K562 (cell line): ENCODE measurements around the gene LBHD2. TPM values are rescaled to one million over a fixed set of nuclear protein-coding genes. Genes with fewer than 3 reads are reported as not detected.
A peak's percentile ranks its signal among the peaks of the same experiment; 100 is the strongest.

Experiments used
- CBFA2T2 ChIP-seq: fragments of 450-650 bp; conservative IDR thresholded peaks from 2 replicates; pipeline ENCODE4 v1.6.1; 2017; ENCODE audit warnings: mild to moderate bottlenecking
- CREM ChIP-seq: IDR thresholded peaks from 2 replicates; pipeline ENCODE4 v1.6.1; 2014; ENCODE audit warnings: antibody characterized with exemption, low read depth
- CTBP1 ChIP-seq: fragments of 450-650 bp; IDR thresholded peaks from 2 replicates; pipeline ENCODE4 v1.6.1; 2016; ENCODE audit warnings: borderline replicate concordance
- ELF4 ChIP-seq: fragments of 450-650 bp; formaldehyde crosslinking; IDR thresholded peaks from 2 replicates; pipeline ENCODE4 v1.4.0; 2022; ENCODE audit warnings: missing genetic modification characterization
- ELK3 ChIP-seq: fragments of 450-650 bp; formaldehyde crosslinking; IDR thresholded peaks from 2 replicates; pipeline ENCODE4 v1.4.0; 2020; ENCODE audit warnings: mild to moderate bottlenecking
- EWSR1 ChIP-seq: fragments of 450-650 bp; IDR thresholded peaks from 2 replicates; pipeline ENCODE4 v1.6.1; 2018; ENCODE audit warnings: borderline replicate concordance, mild to moderate bottlenecking, low read depth, moderate library complexity; ENCODE audit not compliant: partially characterized antibody
- FOXK1 ChIP-seq: sonication (generic); formaldehyde crosslinking; IDR thresholded peaks from 2 replicates; pipeline ENCODE4 v1.8.0; 2022; ENCODE audit warnings: missing genetic modification reagents, mild to moderate bottlenecking, borderline replicate concordance
- GABPA ChIP-seq: fragments of 200-800 bp; sonication (Bioruptor generic); conservative IDR thresholded peaks from 2 replicates; pipeline ENCODE4 v1.6.1; 2016; ENCODE audit warnings: low read depth, missing genetic modification characterization, missing compliant biosample characterization
- HMG20A ChIP-seq: fragments of 450-650 bp; formaldehyde crosslinking; conservative IDR thresholded peaks from 2 replicates; pipeline ENCODE4 v1.4.0; 2020; ENCODE audit warnings: mild to moderate bottlenecking, mixed read lengths
- ILF3 ChIP-seq: fragments of 450-650 bp; IDR thresholded peaks from 2 replicates; pipeline ENCODE4 v1.6.1; 2018; ENCODE audit warnings: antibody characterized with exemption, mild to moderate bottlenecking, moderate library complexity, borderline replicate concordance
- JUN ChIP-seq, 2 experiments: sonication (generic) in 1 of 2; formaldehyde crosslinking in 1 of 2; IDR thresholded peaks; 2 replicates each; pipeline versions ENCODE4 v1.6.1 to v1.8.0; 2012 to 2022; ENCODE audit warnings: borderline replicate concordance in 2 of 2, mild to moderate bottlenecking in 2 of 2, improper control_type of control experiment in 1 of 2, low read depth in 1 of 2, low read length in 1 of 2, missing genetic modification reagents in 1 of 2
- JUND ChIP-seq, 2 experiments: IDR thresholded peaks; 2 replicates in 1 of 2; 3 replicates in 1 of 2; pipeline ENCODE4 v1.6.1; 2011; ENCODE audit warnings: borderline replicate concordance in 2 of 2, low read depth in 2 of 2, low read length in 2 of 2, improper control_type of control experiment in 1 of 2, missing biosample characterization in 1 of 2, missing genetic modification characterization in 1 of 2, missing genetic modification reagents in 1 of 2
- LCOR ChIP-seq: sonication (generic); formaldehyde crosslinking; IDR thresholded peaks from 2 replicates; pipeline ENCODE4 v1.8.0; 2022; ENCODE audit warnings: mild to moderate bottlenecking, missing genetic modification reagents
- MECOM ChIP-seq: fragments of 250-450 bp; sonication (Bioruptor Pico); IDR thresholded peaks from 2 replicates; pipeline ENCODE4 v1.8.0; 2022; ENCODE audit warnings: inconsistent platforms
- MED1 ChIP-seq: sonication (generic); formaldehyde crosslinking; IDR thresholded peaks from 2 replicates; pipeline ENCODE4 v1.8.1; 2023; ENCODE audit warnings: missing genetic modification reagents, borderline replicate concordance
- MYC ChIP-seq, 2 experiments: fragments of 250-450 bp in 1 of 2; sonication (Bioruptor Pico) in 1 of 2; IDR thresholded peaks; 2 replicates each; pipeline versions ENCODE4 v1.5.1 to v1.6.1; 2012 to 2021; ENCODE audit warnings: low read depth in 2 of 2, borderline replicate concordance in 1 of 2, improper control_type of control experiment in 1 of 2, low read length in 1 of 2, mild to moderate bottlenecking in 1 of 2, moderate library complexity in 1 of 2
- NFATC3 ChIP-seq: fragments of 450-650 bp; IDR thresholded peaks from 2 replicates; pipeline ENCODE4 v1.6.1; 2017; ENCODE audit warnings: mild to moderate bottlenecking
- NFYB ChIP-seq: IDR thresholded peaks from 2 replicates; pipeline ENCODE4 v1.6.1; 2011; ENCODE audit warnings: mild to moderate bottlenecking, moderate library complexity; ENCODE audit not compliant: insufficient read length; ENCODE audit errors: extremely low read depth
- NRF1 ChIP-seq, 2 experiments: fragments of 450-650 bp; IDR thresholded peaks in 1 of 2; conservative IDR thresholded peaks in 1 of 2; 2 replicates each; pipeline ENCODE4 v1.6.1; 2014; ENCODE audit warnings: mild to moderate bottlenecking in 2 of 2
- PURB ChIP-seq: sonication (generic); formaldehyde crosslinking; IDR thresholded peaks from 2 replicates; pipeline ENCODE4 v1.9.0; 2021; ENCODE audit warnings: low read depth, mild to moderate bottlenecking, missing genetic modification reagents
- RBM25 ChIP-seq: fragments of 200-400 bp; formaldehyde crosslinking; IDR thresholded peaks from 2 replicates; pipeline ENCODE4 v1.6.1; 2018; ENCODE audit warnings: low read length, low read depth, moderate library complexity; ENCODE audit not compliant: severe bottlenecking
- SIN3A ChIP-seq, 2 experiments: fragments of 150-350 bp in 1 of 2; IDR thresholded peaks; 2 replicates each; pipeline ENCODE4 v1.6.1; 2011 to 2016; ENCODE audit warnings: borderline replicate concordance in 2 of 2, low read depth in 2 of 2, low read length in 2 of 2, mild to moderate bottlenecking in 2 of 2, moderate library complexity in 2 of 2; ENCODE audit not compliant: control insufficient read depth in 1 of 2
- TCF3 ChIP-seq: sonication (generic); formaldehyde crosslinking; IDR thresholded peaks from 2 replicates; pipeline ENCODE4 v1.4.0; 2020; ENCODE audit warnings: mild to moderate bottlenecking, missing genetic modification reagents
- TCFL5 ChIP-seq: fragments of 250-450 bp; sonication (Bioruptor Pico); conservative IDR thresholded peaks from 2 replicates; pipeline ENCODE4 v1.6.1; 2021; ENCODE audit warnings: mild to moderate bottlenecking, moderate library complexity, matching md5 sums
- U2AF2 ChIP-seq: fragments of 200-400 bp; formaldehyde crosslinking; optimal IDR thresholded peaks from 2 replicates; pipeline ENCODE3; 2017; ENCODE audit warnings: low read depth, mild to moderate bottlenecking, low read length
- ZBTB17 ChIP-seq: fragments of 450-650 bp; formaldehyde crosslinking; IDR thresholded peaks from 2 replicates; pipeline ENCODE4 v1.4.0; 2020; ENCODE audit warnings: mild to moderate bottlenecking
- ZNF184 ChIP-seq: sonication (generic); formaldehyde crosslinking; IDR thresholded peaks from 2 replicates; pipeline ENCODE4 v1.5.0; 2020; ENCODE audit warnings: missing genetic modification reagents
- ZNF232 ChIP-seq: sonication (generic); formaldehyde crosslinking; IDR thresholded peaks from 2 replicates; pipeline ENCODE4 v1.8.0; 2022; ENCODE audit warnings: mild to moderate bottlenecking, missing genetic modification reagents
- ZNF644 ChIP-seq: fragments of 200-800 bp; sonication (Bioruptor generic); IDR thresholded peaks from 2 replicates; pipeline ENCODE4 v1.6.1; 2016; ENCODE audit warnings: low read depth, missing genetic modification characterization, missing compliant biosample characterization
- ZNF75A ChIP-seq: fragments of 450-650 bp; formaldehyde crosslinking; IDR thresholded peaks from 2 replicates; pipeline ENCODE4 v1.4.0; 2020; ENCODE audit warnings: mild to moderate bottlenecking
- ZNF77 ChIP-seq: fragments of 250-450 bp; sonication (Bioruptor Pico); IDR thresholded peaks from 2 replicates; pipeline ENCODE4 v1.5.0; 2020
- polyA plus RNA-seq, 8 experiments: library from polyadenylated mRNA; depleted of rRNA in 4 of 8; stranded (reverse) in 5 of 8; unstranded in 3 of 8; fragments of >200 nt; fragmentation: Nextera tagmentation in 2 of 8; fragmentation: Illumina TruSeq in 1 of 8; extraction: Ambion mirVana in 2 of 8; extraction: Trizol in 1 of 8; gene quantifications; 2 replicates each; pipeline versions ENCODE4 v1.2.1 to v1.2.3, GENCODE V29; 2011 to 2014; ENCODE audit warnings: inconsistent platforms in 1 of 8, missing spikeins in 1 of 8
- total RNA-seq, 7 experiments: library from RNA; depleted of rRNA in 6 of 7; stranded (reverse); fragments of >200 nt in 6 of 7; fragmentation: Illumina TruSeq in 2 of 7; extraction: Trizol in 2 of 7; gene quantifications; 2 replicates each; pipeline versions ENCODE4 v1.2.1 to v1.2.3, GENCODE V29; 2011 to 2021; ENCODE audit warnings: low replicate concordance in 1 of 7

The LBHD2 gene
- total and polyA plus RNA-seq, 9 of the 15 experiments (the other 6 are each of a cell fraction or from before 2014, with no cell fraction given): not detected

DNA sequence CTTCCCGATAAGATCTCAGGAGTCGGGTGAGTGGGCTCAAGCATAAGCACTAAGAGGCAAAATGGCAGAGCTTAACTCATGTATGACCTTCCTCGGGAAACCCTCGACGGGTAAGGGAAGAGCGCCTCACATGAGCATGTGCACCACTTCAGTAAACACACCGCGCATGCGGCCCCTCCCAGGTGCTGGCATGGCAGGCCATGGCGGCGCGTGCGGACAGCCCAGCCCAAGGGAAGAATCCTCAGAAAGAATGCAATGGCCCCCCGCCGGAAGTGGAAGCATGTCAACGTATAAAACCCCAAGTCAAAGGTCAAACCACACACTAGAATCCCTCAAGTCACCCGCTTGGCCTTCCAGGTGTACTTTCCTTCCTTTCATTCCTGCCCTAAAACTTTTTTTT lies 32.6 kb downstream of the LBHD2 start (continued):
- TF ChIP-seq FOXK1 (CRISPR knock-in tag): no peak
- no peak for TF ChIP-seq ZBTB17
- TF ChIP-seq ZNF644 (tag): no peak
- 0 out of 2 replicates have a peak, but pooled peaks have one; percentile 6 for TF ChIP-seq CREM
- no peak for TF ChIP-seq MED1
- no peak for TF ChIP-seq TCF3 (CRISPR knock-in tag)
- no peak for TF ChIP-seq ZNF75A (CRISPR knock-in tag)
- no peak for TF ChIP-seq LCOR (CRISPR knock-in tag)
- TF ChIP-seq MYC (IDR thresholded peaks at IDR 0.05; ENCODE audit: low read depth, low read length): no peak
- peak; percentile 38; the same call in 1 of the 2 replicates for TF ChIP-seq MYC (CRISPR knock-in tag; IDR thresholded peaks at IDR 0.05; ENCODE audit: borderline replicate concordance, low read depth)
- TF ChIP-seq MECOM (CRISPR knock-in tag): no peak
- no peak for TF ChIP-seq NFYB
- no peak for TF ChIP-seq RBM25
- no peak for TF ChIP-seq CBFA2T2
- TF ChIP-seq TCFL5 (CRISPR knock-in tag): no peak
- no peak for TF ChIP-seq HMG20A
- TF ChIP-seq NRF1 (conservative IDR thresholded peaks at IDR 0.05 in 1 of 2, IDR thresholded peaks at IDR 0.05 in 1 of 2): peak; percentile 84 to 87
- no peak for TF ChIP-seq ZNF77 (CRISPR knock-in tag)
- TF ChIP-seq ZNF184: no peak
- TF ChIP-seq JUND (IDR thresholded peaks at IDR 0.05; ENCODE audit: borderline replicate concordance, low read depth, low read length): no peak
- peak; percentile 33; the same call in 1 of the 3 replicates for TF ChIP-seq JUND (tag; IDR thresholded peaks at IDR 0.05; ENCODE audit: borderline replicate concordance, low read depth, low read length)
- no peak for TF ChIP-seq U2AF2
- TF ChIP-seq PURB (CRISPR knock-in tag): no peak
- peak; percentile 42; the same call in 1 of the 2 replicates for TF ChIP-seq GABPA
- TF ChIP-seq JUN (IDR thresholded peaks at IDR 0.05; ENCODE audit: borderline replicate concordance, low read depth, low read length): no peak
- TF ChIP-seq JUN (CRISPR knock-in tag; IDR thresholded peaks at IDR 0.05; ENCODE audit: borderline replicate concordance): no peak
- TF ChIP-seq ELF4 (CRISPR knock-in tag): no peak
- TF ChIP-seq SIN3A (IDR thresholded peaks at IDR 0.05; ENCODE audit: borderline replicate concordance in 2 of 2, control insufficient read depth in 1 of 2, low read depth in 2 of 2, low read length in 2 of 2): no peak
- TF ChIP-seq NFATC3: no peak
- no peak for TF ChIP-seq ILF3
- TF ChIP-seq EWSR1: no peak
- no peak for TF ChIP-seq ZNF232 (CRISPR knock-in tag)
- no peak for TF ChIP-seq CTBP1
- TF ChIP-seq ELK3 (CRISPR knock-in tag): no peak
